Stimulated activated CD8-positive, alpha-beta memory T cell treated with anti-CD3 and anti-CD28 coated beads, Interleukin-12 subunit alpha, Interleukin-12 subunit beta, amount 100 ng/mL, for 24 hours (primary cell): ENCODE results near the gene FAM78A.

Source experiments
- DNase-seq: peaks from one replicate; pipeline ENCODE4 v3.0.0-alpha.2; 2020; ENCODE audit errors: extremely low read depth

Gene FAM78A

DNA sequence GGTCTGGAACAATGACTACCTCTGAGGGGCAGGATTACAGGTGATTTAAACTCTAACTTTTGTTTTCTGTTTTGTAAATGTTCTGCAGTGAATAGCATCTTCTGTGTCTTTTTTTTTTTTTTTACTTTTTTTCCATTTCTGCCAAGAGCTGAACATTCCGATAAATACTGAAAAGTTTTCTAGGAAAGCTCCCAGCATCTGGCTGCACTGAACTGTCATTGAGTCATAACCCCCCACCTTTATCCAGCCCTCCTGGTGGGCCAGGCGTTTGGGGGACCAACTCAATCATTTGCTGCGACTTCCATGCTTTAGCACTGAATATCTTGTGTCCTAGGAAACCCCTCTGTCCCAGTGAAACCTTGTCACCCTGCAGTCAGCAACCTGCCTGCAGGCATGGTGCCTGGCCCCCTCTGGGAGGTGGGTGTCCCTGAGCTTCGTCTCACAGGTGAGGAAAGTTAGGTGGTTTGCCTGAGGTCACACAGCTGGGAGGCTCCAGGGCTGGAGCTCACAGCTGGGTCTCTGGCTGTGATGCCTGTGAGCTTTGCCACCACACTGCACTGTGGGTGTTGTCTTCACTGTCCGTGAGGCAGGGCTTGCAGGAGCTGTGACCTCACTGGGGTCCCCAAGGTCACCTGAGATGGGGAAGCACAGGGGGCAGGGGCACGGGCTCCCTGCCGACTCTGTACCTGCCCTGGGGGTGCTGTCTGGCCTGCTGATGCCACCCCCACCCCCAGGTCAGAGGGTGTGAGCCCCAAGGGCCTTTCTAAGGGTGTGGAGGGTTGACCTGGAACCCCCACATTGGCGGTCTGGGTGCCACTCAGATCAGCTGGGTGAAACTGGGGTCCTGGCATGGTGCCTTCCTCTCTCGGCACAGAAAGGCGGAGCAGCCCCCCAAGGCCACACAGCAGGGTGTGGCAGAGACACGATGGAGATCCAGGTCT lies 27.3 kb upstream of the FAM78A start:
- no peak for DNase-seq

- DNase-seq: no peak
Measured at GRCh38 chr9:131302244-131303075, 26.1 kb upstream of the FAM78A start.

- DNase-seq: no peak
Measured at GRCh38 chr9:131300444-131300843, 24.1 kb upstream of the FAM78A start.

- no peak for DNase-seq
Measured at GRCh38 chr9:131299961-131300347, 23.6 kb upstream of the FAM78A start.

- DNase-seq: no peak
Measured at GRCh38 chr9:131299346-131299960, 23.1 kb upstream of the FAM78A start.

DNA sequence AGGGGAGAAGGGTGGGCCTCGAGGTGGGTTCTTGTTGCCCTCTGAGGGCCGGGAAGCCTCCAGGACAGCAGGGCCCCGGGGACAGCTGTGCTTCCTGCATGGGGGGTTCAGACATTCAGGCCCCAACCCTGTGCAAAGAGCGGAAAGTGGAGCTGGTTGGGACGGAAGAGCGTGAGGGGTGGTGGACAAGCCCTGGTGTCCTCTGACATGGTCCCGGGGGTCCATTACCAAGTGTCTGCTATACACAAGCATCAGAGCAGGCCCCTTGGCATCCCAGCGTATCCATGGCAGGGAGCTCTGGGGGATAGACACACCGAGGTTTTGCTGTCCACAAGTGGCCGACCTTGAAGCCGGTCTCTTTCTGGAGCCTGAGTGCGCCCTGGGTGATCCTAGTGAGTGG lies 22.5 kb upstream of the FAM78A start:
- DNase-seq: no peak

DNA sequence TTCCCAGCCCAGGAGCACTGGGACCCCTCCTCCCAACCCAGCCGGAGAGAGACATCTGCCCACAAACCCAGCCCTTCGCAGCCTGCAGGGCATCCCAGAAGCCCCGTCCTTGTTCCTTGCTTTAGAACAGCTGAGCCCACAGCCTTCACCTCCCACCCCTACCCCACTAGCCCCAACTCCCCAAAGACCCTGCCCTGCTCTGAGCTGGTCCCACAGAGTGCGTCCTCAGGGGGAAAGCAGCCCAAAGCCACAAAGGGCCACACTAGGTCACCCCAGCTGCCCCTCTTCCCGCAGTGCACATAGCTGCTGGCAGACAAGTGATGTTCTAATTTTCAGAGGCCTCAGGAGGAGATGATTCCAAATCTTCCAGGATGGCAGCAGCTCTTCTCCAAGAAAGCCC lies 22.0 kb upstream of the FAM78A start:
- DNase-seq: no peak

DNA sequence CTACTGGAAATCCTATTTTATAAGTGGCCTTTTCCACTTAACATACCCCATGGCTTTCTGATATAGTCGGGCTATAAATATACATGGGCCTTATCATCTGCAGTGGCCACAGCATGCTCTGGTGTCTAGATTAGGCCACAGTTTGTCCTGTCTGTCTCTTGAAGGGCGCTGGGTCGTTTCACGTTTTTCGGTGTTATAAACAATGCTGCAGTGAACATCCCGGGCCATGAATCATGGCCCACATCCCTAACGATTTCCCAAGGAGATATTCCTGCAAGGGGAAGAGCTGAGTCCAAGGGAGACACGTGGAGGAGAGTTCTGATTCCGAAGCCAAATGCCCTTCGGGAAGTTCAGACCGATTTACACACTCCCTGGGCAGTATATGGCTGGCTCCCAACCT lies 21.6 kb upstream of the FAM78A start:
- DNase-seq: no peak

- DNase-seq: no peak
Measured at GRCh38 chr9:131296906-131297500, 20.7 kb upstream of the FAM78A start.

DNA sequence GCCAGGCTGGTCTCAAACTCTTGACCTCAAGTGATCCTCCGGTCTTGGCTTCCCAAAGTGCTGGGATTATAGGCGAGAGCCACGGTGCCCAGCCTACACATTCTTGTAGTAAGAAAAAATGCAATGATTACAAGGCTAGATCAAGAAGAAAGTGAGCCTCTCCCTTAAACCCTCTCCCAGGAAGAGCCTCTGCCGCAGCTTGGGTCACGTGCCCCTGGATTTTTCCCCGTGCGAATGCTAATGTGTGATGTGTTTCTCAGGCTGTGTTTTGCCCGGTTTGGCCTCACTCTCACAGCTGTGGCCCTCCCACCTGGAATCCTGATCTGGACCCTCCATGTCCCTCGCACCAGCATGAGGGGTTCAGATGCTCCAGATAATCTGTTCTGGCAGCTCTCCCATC lies 20.1 kb upstream of the FAM78A start:
- DNase-seq: no peak

- DNase-seq: no peak
Measured at GRCh38 chr9:131292937-131293336, 16.6 kb upstream of the FAM78A start.

DNA sequence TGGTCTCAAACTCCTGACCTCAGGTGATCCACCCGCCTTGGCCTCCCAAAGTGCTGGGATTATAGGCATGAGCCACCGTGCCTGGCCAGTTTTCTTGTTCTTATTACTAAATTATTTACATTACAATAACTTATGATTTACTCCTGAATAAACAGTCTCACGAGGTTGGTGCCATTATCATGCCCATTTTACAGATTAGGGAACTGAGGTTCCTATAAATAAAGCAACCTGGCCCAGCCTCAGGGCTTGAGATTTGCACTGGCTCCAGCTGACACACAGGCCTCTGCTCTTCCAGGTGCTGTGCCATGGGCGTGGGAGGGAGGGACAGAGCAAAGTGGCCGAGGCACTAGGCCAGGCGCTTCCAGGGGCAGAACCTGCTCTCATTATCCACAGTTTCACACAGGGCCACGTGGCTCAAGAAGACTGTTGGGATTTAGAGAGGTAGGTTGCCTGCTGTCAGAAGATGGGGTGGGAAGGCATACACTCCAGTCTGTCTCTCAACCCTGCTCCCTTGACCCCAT lies 15.5 kb upstream of the FAM78A start:
- DNase-seq: no peak

DNA sequence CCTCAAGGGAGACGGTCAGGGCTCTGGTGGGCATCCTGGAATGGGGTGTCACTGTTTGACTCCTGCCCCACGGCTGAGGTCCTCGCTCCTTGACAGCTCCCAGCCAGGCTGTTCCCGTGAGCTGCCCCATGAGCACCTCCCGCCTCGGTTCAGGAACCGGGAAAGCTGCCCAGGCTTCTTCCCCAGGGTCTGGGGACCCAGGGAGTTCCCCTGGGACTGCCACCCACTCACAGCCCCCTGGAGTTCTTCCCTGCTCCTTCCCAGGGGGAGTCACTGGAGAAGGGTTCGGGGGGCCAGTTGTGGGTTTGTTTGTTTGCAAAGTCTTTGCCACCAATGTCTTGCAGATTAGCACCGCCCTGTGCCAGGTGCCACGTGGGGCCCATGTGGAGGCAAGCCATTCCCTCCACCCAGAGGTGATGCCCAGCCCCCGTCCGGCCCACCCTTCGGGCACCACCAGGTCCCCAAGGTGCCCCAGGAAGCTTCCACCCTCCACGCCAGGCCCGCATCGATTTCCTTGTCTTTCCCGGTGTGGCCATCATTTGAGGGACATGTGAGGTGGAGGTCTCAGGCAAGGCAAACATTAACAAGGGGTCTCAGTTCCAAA lies 14.6 kb upstream of the FAM78A start:
- DNase-seq: no peak

DNA sequence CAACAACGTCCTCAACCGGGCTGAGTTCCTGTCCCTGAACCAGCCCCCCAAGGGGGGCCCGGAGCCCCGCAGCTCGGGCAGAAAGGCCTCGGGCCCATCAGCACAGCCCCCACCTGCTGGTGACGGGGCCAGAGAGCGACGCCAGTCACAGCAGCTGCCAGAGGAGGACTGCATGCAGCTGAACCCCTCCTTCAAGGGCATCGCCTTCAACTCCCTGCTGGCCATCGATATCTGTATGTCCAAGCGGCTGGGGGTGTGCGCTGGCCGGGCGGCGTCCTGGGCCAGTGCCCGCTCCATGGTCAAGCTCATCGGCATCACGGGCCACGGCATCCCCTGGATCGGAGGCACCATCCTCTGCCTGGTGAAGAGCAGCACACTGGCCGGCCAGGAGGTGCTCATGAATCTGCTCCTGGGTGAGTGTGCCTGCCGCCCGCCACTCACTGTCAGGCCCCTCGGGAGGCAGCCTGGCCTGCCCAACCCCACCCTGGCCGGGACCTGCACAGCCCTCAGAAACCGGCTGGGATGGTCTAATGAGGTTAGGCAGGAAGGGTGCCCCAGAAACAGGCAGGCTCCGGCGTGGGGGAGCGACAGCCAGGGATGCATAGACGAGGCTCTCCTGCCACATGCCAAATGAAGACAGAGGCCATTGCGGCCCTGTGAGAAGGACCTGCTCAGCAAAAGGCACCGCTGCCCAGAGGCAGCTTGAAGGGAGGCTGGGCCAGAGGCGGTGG lies 13.9 kb upstream of the FAM78A start:
- no peak for DNase-seq

DNA sequence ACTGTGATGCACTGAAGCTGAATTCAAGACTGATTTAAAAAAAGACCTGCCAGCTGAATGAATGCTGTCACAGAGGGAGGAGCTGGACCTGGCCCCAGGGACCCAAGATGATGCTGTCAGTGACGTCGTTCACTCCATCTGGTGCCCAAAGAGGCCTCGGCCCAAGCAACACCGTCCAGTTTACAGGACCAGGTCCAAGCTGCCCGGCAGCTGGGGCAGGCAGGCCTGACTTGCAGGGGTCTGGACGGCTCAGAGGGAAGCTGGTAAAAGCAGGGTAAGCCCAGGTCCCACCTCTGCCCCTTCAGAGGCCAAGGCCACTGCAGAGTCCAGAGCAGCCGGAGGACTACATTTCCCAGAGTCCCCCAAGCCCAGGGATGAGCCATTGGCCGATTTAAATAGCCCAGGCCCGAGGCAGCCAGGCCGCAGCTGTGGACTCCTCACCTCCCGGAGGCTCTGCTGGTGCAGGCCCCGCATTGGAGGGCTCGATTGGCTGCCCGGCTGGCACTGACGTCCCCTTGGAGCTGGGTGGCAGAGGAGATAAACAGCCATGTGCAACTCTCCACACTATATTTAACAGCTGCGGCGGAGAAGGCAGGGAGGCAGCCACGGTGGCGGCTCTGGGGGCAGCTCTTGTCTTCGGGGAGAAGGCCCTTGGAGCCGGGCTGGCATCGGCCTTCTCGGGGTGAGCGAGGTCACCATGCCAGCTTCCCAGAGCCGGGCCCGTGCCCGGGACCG lies 13.2 kb upstream of the FAM78A start, which contains the start of gene PLPP7:
Gene PLPP7, plus strand, starts transcription at position 423 of the 735 bp plus-strand sequence. Its CDS starts 275 bp downstream, at position 698.
- no peak for DNase-seq

DNA sequence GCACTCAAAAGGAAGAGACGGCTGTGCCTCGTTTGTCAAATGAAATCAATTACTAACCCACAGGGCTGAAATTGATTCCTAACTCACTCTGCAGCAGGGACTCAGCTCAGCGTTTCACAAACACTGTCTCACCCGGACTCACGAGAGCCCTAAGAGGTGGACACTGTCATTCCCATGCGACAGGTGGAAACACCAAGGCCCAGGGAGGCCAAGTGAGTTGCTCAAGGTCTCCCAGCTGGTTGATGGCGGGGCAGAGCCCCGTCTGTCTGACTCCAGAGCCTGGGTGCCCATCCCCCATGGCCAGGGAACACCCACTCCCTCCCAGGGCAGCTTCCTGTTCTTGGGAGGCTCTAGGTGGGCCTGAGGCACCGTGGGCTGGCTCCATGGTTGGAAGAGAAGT lies 11.9 kb upstream of the FAM78A start:
- DNase-seq: no peak

DNA sequence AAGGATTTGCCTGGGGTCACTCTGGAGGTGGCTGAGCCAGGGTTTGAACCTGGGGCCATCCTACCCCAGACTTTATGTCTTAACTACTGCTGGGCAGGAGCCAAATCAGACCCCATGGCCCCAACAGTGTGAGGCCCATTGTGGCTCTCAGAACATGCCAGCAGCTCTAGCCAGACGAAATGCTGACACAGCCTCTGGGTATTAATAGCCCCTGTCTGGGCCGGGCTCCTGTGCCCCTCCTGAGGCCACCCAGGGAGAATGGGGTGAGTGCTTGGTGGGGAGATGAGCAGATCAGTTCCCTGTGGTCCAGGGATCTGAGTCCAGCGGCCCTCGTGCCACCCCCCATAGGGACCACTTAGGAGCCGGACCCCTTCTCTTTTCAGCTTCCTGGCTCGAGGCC lies 11.0 kb upstream of the FAM78A start:
- DNase-seq: no peak

GRCh38 chr9:131284856-131285255 lies 8.5 kb upstream of the FAM78A start:
- no peak for DNase-seq

DNA sequence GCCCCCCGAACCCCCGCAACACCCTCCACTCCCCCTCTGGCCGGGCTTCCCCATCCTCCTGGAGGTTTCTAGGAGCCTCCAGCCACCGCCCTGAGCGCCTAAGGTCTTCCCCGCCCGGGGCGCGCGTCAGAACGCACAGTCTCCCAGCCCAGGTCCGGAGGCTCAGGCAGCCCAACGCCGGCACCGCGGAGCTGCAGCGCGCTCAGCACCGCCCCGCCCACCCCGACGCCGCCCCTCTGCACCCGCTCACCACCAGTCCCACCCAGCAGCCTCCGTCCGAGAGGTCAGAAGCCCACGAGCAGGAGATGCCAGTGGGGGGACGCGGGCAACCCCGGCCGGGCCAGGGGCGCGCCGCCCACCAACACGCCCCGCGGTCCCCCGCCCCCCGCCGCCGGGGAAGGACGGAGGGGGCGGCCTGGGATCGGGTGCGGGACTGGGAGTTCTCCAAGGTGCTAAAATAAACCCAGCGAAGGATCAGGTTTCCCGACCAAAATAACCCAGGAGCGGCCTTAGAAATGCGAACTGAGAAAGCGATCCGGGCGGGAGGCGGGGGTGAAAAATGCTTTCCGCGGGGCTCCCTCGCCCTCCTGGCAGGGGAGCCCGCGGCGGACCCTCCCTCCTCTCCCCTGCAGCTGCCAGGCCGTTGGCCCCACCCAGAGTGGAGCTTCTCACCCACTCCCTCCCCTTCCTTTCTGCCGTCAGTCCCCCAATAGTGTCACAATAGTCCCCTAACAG lies 6.5 kb upstream of the FAM78A start:
- no peak for DNase-seq
